Liver (tissue), 9 donors: ENCODE measurements around the gene CLCF1. TPM values are rescaled to one million over a fixed set of nuclear protein-coding genes. Genes with fewer than 3 reads are reported as not detected.
A peak's percentile ranks its signal among the peaks of the same experiment; 100 is the strongest.

Source experiments
- DNase-seq: peaks from one replicate; pipeline ENCODE4 v3.0.0-alpha.2; 2017; ENCODE audit warnings: low spot score
- H3K27ac ChIP-seq, 2 donors: one replicate each; pipeline ENCODE4 v1.7.0; 2013; ENCODE audit warnings: inconsistent platforms in 2 of 2, low read length in 2 of 2, control low read depth in 1 of 2, low read depth in 1 of 2, mild to moderate bottlenecking in 1 of 2
- H3K27me3 ChIP-seq, 4 donors: one replicate each; pipeline versions ENCODE4 v1.6.1 to v1.7.0; 2013; ENCODE audit warnings: low read length in 3 of 4, inconsistent platforms in 1 of 4, mild to moderate bottlenecking in 1 of 4, moderate library complexity in 1 of 4; ENCODE audit not compliant: control insufficient read depth in 4 of 4, insufficient read depth in 4 of 4
- H3K36me3 ChIP-seq, 4 donors: one replicate each; pipeline versions ENCODE4 v1.6.1 to v1.7.0; 2013; ENCODE audit warnings: low read length in 3 of 4, mild to moderate bottlenecking in 3 of 4, low read depth in 1 of 4, moderate library complexity in 1 of 4; ENCODE audit not compliant: control insufficient read depth in 4 of 4, insufficient read depth in 3 of 4
- H3K4me1 ChIP-seq, 4 donors: one replicate each; pipeline versions ENCODE4 v1.6.1 to v1.7.0; 2013; ENCODE audit warnings: low read length in 3 of 4, mild to moderate bottlenecking in 3 of 4, moderate library complexity in 1 of 4; ENCODE audit not compliant: control insufficient read depth in 4 of 4, insufficient read depth in 4 of 4
- H3K4me3 ChIP-seq, 3 donors: one replicate each; pipeline versions ENCODE4 v1.6.1 to v1.7.0; 2013; ENCODE audit warnings: low read length in 3 of 3, control low read depth in 1 of 3, low read depth in 1 of 3, mild to moderate bottlenecking in 1 of 3
- H3K9ac ChIP-seq, 2 donors: one replicate each; pipeline ENCODE4 v1.7.0; 2013; ENCODE audit warnings: low read length in 2 of 2, mild to moderate bottlenecking in 2 of 2, moderate library complexity in 2 of 2, control low read depth in 1 of 2, low read depth in 1 of 2
- H3K9me3 ChIP-seq, 4 donors: one replicate each; pipeline versions ENCODE4 v1.6.1 to v1.7.0; 2013; ENCODE audit warnings: low read length in 3 of 4; ENCODE audit not compliant: control insufficient read depth in 4 of 4
- ATF3 ChIP-seq: IDR thresholded peaks from 2 replicates; pipeline ENCODE4 v1.6.1; 2016; ENCODE audit warnings: antibody characterized with exemption
- CTCF ChIP-seq: fragments of 150-350 bp; IDR thresholded peaks from 2 replicates; pipeline ENCODE4 v1.5.1; 2017; ENCODE audit warnings: improper control_type of control experiment, low read depth, low read length; ENCODE audit not compliant: missing input control
- EGR1 ChIP-seq, 2 donors: IDR thresholded peaks; 2 replicates each; pipeline ENCODE4 v1.6.1; 2016 to 2018; ENCODE audit warnings: antibody characterized with exemption in 2 of 2, low read depth in 2 of 2
- FOXA1 ChIP-seq: IDR thresholded peaks from 2 replicates; pipeline ENCODE4 v1.6.1; 2016; ENCODE audit warnings: antibody characterized with exemption
- FOXA2 ChIP-seq: IDR thresholded peaks from 2 replicates; pipeline ENCODE4 v1.6.1; 2016; ENCODE audit warnings: antibody characterized with exemption
- GABPA ChIP-seq, 2 donors: IDR thresholded peaks in 1 of 2; conservative IDR thresholded peaks in 1 of 2; 2 replicates each; pipeline ENCODE4 v1.6.1; 2016; ENCODE audit warnings: antibody characterized with exemption in 2 of 2, mild to moderate bottlenecking in 1 of 2, moderate library complexity in 1 of 2
- HNF4A ChIP-seq, 2 donors: conservative IDR thresholded peaks; 2 replicates each; pipeline ENCODE4 v1.6.1; 2016; ENCODE audit warnings: antibody characterized with exemption in 2 of 2, mild to moderate bottlenecking in 2 of 2
- HNF4G ChIP-seq: IDR thresholded peaks from 2 replicates; pipeline ENCODE4 v1.6.1; 2016; ENCODE audit warnings: antibody characterized with exemption
- JUND ChIP-seq, 2 donors: IDR thresholded peaks; 2 replicates each; pipeline ENCODE4 v1.6.1; 2016; ENCODE audit warnings: antibody characterized with exemption in 2 of 2
- MAX ChIP-seq: IDR thresholded peaks from 2 replicates; pipeline ENCODE4 v1.6.1; 2016; ENCODE audit warnings: antibody characterized with exemption
- NR2F2 ChIP-seq: IDR thresholded peaks from 2 replicates; pipeline ENCODE4 v1.6.1; 2016; ENCODE audit warnings: antibody characterized with exemption
- RAD21 ChIP-seq, 2 donors: IDR thresholded peaks; 2 replicates each; pipeline ENCODE4 v1.6.1; 2016; ENCODE audit warnings: antibody characterized with exemption in 2 of 2, mild to moderate bottlenecking in 2 of 2
- REST ChIP-seq: IDR thresholded peaks from 2 replicates; pipeline ENCODE4 v1.6.1; 2016; ENCODE audit warnings: antibody characterized with exemption, mild to moderate bottlenecking
- RXRA ChIP-seq, 2 donors: IDR thresholded peaks; 2 replicates each; pipeline ENCODE4 v1.6.1; 2017 to 2018; ENCODE audit warnings: antibody characterized with exemption in 2 of 2, mild to moderate bottlenecking in 1 of 2
- SP1 ChIP-seq: IDR thresholded peaks from 2 replicates; pipeline ENCODE4 v1.6.1; 2018; ENCODE audit warnings: antibody characterized with exemption, mild to moderate bottlenecking
- TAF1 ChIP-seq: conservative IDR thresholded peaks from 2 replicates; pipeline ENCODE4 v1.6.1; 2016; ENCODE audit warnings: antibody characterized with exemption, mild to moderate bottlenecking
- YY1 ChIP-seq: IDR thresholded peaks from 2 replicates; pipeline ENCODE4 v1.6.1; 2016; ENCODE audit warnings: antibody characterized with exemption, mild to moderate bottlenecking
- ZBTB33 ChIP-seq: IDR thresholded peaks from 2 replicates; pipeline ENCODE4 v1.6.1; 2016; ENCODE audit warnings: antibody characterized with exemption
- WGBS: extraction: QIAGEN DNeasy Blood & Tissue Kit; methylation state at CpG from one replicate; pipeline ENCODE4 v1.1.7; 2013; 5-methylcytosine and 5-hydroxymethylcytosine counted together
- polyA plus RNA-seq, 2 donors: library from polyadenylated mRNA; stranded (reverse) in 1 of 2; unstranded in 1 of 2; fragments of 200-250 nt in 1 of 2; fragments of >200 nt in 1 of 2; fragmentation: Nextera tagmentation in 1 of 2; extraction: Ambion mirVana in 1 of 2; gene quantifications; one replicate each; pipeline versions ENCODE4 v1.2.1 to v1.2.3, GENCODE V29; 2013 to 2015
- total RNA-seq, 2 donors: library from RNA; depleted of rRNA; stranded (reverse); fragments of >200 nt; gene quantifications; one replicate each; pipeline ENCODE4 v1.2.3, GENCODE V29; 2014
- donor health status: healthy.
- donor health status: healthy.
- donor health status: healthy.
- donor health status: healthy.
- donor health status: healthy.

The CLCF1 gene
- total and polyA plus RNA-seq, 4 donors, result 0.14 to 1.8 (median 0.20) TPM

GRCh38 chr11:67353317-67354074, 19.9 kb downstream of the CLCF1 start, which contains the start of gene POLD4:
Gene POLD4, minus strand, starts transcription at chr11:67353546. Its CDS starts 147 bp downstream, at chr11:67353399.
- peak; percentile 98 for DNase-seq
- H3K27me3 ChIP-seq, result no peaks in the 10 kb centered on the region
- peaks cover 0 to 1% (median 0%) of the 10 kb centered on the region in 4 donors for H3K36me3 ChIP-seq
- H3K27ac ChIP-seq, result peak within 1 kb of the TSS; percentile 97 to 99
- peaks cover 15 to 45% (median 32%) of the 10 kb centered on the region in 4 donors for H3K4me1 ChIP-seq
- peak within 1 kb of the TSS; percentile 91 to 99 for H3K9ac ChIP-seq
- H3K9me3 ChIP-seq, result no peaks in the 10 kb centered on the region
- WGBS, result under 1% methylated on average over 37 of the region's 37 CpGs
- peak; percentile 60 for TF ChIP-seq REST
- no peak for TF ChIP-seq CTCF
- no peak for TF ChIP-seq ATF3
- no peak for TF ChIP-seq RAD21 (IDR thresholded peaks at IDR 0.05)
- TF ChIP-seq MAX, result peak; percentile 17
- TF ChIP-seq ZBTB33, result peak; percentile 84
- TF ChIP-seq SP1, result peak; percentile 93
- peak in 1 of 2 donors; percentile 28 for TF ChIP-seq JUND (IDR thresholded peaks at IDR 0.05)
- peak; percentile 83 for TF ChIP-seq YY1
- peak; percentile 40 to 47 for TF ChIP-seq RXRA (IDR thresholded peaks at IDR 0.05)
- TF ChIP-seq FOXA1, result no peak
- peak; percentile 11 for TF ChIP-seq NR2F2
- TF ChIP-seq HNF4A (conservative IDR thresholded peaks at IDR 0.05), result peak in 1 of 2 donors; percentile 45
- TF ChIP-seq GABPA (IDR thresholded peaks at IDR 0.05 in 1 of 2, conservative IDR thresholded peaks at IDR 0.05 in 1 of 2), result peak in 1 of 2 donors; percentile 68
- no peak for TF ChIP-seq EGR1 (IDR thresholded peaks at IDR 0.05; ENCODE audit: low read depth in 2 of 2)
- TF ChIP-seq TAF1, result peak; percentile 57
- no peak for TF ChIP-seq FOXA2
- TF ChIP-seq HNF4G, result no peak
- H3K4me3 ChIP-seq, result peak within 1 kb of the TSS; percentile 83 to 94 (median 86)
